ENCODE results near the gene KRTAP9-9. TPM values are rescaled to one million over a fixed set of nuclear protein-coding genes. Genes with fewer than 3 reads are reported as not detected.
"Not testable (repeated sequence)": the region's sequence is repeated elsewhere in the genome, so short reads cannot be mapped to it uniquely, and the experiment has no call there.

KRTAP9-9 gene
- polyA plus RNA-seq, 1 donor from 2014 or later: not detected

DNA sequence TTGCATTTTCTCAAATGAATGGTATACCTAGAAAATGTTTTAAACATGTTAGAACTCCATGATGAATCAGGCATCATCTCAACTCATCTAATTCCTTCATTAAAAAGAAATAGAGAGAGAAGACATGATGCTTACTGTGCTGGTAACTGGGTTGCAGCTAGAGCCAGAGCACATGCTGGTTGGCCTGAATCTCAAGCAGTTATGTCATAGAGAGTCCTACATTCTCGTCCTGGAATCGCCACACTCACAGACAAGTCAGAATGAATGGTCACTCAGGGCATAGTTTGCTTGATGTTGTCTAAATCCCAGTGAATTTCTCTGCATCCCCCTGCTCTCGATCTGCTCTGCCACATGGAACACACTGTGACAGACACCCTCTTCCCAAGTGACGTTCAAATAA is 18.1 kb upstream of the KRTAP9-9 start:
- not testable (repeated sequence) for H3K36me3 ChIP-seq (ENCODE audit: insufficient read depth, low read length); H3K4me2 ChIP-seq (ENCODE audit: low read length); H3K9ac ChIP-seq (ENCODE audit: low read length); H3K9me2 ChIP-seq (ENCODE audit: insufficient read depth, low read length); H4K20me1 ChIP-seq (ENCODE audit: insufficient read depth); H3F3A ChIP-seq (ENCODE audit: insufficient read depth, low read length, poor library complexity, severe bottlenecking); H3K79me2 ChIP-seq (replicated peaks; ENCODE audit: insufficient read depth, low read length); H3K27ac ChIP-seq (ENCODE audit: low read length); H3K27me3 ChIP-seq (ENCODE audit: insufficient read depth, low read depth, low read length); H3K4me3 ChIP-seq (ENCODE audit: low read length); H2AFZ ChIP-seq (ENCODE audit: low read depth, low read length); H3K9me3 ChIP-seq (ENCODE audit: low read length)

DNA sequence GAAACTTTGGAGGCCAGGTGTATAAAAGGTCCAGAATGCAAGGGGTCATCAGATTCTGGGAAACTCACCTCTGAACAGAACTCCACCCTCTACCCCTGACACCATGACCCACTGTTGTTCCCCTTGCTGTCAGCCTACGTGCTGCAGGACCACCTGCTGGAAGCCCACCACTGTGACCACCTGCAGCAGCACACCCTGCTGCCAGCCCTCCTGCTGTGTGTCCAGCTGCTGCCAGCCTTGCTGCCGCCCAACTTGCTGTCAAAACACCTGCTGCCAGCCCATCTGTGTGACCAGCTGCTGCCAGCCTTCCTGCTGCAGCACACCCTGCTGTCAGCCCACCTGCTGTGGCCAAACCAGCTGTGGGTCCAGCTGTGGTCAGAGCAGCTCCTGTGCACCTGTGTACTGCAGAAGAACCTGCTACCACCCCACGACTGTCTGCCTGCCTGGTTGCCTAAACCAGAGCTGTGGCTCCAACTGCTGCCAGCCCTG is 17.2 kb upstream of the KRTAP9-9 start, which contains the start of gene KRTAP9-8:
Gene KRTAP9-8 (plus strand): TSS at position 51 of the 489 bp plus-strand sequence. CDS start 53 bp downstream, at position 104.
- not testable (repeated sequence) for H3F3A ChIP-seq (ENCODE audit: insufficient read depth, low read length, poor library complexity, severe bottlenecking); H3K27me3 ChIP-seq (ENCODE audit: insufficient read depth, low read depth, low read length); H3K36me3 ChIP-seq (ENCODE audit: insufficient read depth, low read length); H3K9me3 ChIP-seq (ENCODE audit: low read length); H3K79me2 ChIP-seq (replicated peaks; ENCODE audit: insufficient read depth, low read length); H3K4me3 ChIP-seq (ENCODE audit: low read length); H4K20me1 ChIP-seq (ENCODE audit: insufficient read depth); H2AFZ ChIP-seq (ENCODE audit: low read depth, low read length); H3K4me2 ChIP-seq (ENCODE audit: low read length); H3K27ac ChIP-seq (ENCODE audit: low read length); H3K9ac ChIP-seq (ENCODE audit: low read length); H3K9me2 ChIP-seq (ENCODE audit: insufficient read depth, low read length)

DNA sequence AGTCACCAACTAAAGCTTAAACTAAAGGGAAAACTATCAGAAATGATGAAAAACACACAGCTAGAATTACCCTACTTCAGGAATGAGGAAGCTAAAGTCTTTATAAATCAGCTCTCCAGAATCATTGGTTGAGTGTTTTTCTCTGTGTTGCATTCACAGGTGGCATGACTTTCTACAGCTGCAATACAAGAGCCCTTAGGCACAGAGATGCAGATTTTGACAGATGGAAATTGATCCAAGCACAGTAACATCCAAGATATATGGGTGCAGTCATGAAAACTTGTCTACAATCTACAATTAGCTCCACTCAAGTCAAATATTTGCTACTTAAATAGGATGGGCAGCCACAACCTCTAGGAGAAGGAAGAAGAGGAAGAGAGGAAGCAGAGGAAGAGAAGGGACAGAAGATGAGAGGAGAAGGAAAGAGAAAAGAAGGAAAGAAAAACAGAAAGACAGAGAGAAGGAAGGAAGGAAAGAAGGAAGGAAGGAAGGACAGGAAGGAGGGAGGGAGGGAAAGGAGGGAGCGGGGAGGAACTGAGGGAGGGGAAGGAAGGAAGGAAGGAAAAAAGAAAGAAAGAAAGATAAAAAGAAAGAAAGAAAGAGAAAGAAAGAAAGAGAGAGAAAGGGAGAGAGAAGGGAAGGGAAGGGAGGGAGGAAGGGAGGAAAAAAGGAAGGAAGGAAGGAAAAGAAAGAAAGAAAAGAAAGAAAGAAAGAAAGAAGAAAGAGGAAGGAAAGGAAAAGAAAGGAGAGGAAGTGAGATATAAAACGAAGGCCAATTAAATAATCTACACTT is 8.0 kb upstream of the KRTAP9-9 start:
- H4K20me1 ChIP-seq (ENCODE audit: insufficient read depth); H3K4me3 ChIP-seq (ENCODE audit: low read length); H3K36me3 ChIP-seq (ENCODE audit: insufficient read depth, low read length); H3K9me2 ChIP-seq (ENCODE audit: insufficient read depth, low read length); H3F3A ChIP-seq (ENCODE audit: insufficient read depth, low read length, poor library complexity, severe bottlenecking); H3K27me3 ChIP-seq (ENCODE audit: insufficient read depth, low read depth, low read length); H3K79me2 ChIP-seq (replicated peaks; ENCODE audit: insufficient read depth, low read length); H3K9ac ChIP-seq (ENCODE audit: low read length); H3K27ac ChIP-seq (ENCODE audit: low read length); H2AFZ ChIP-seq (ENCODE audit: low read depth, low read length); H3K9me3 ChIP-seq (ENCODE audit: low read length); H3K4me2 ChIP-seq (ENCODE audit: low read length): not testable (repeated sequence)

DNA sequence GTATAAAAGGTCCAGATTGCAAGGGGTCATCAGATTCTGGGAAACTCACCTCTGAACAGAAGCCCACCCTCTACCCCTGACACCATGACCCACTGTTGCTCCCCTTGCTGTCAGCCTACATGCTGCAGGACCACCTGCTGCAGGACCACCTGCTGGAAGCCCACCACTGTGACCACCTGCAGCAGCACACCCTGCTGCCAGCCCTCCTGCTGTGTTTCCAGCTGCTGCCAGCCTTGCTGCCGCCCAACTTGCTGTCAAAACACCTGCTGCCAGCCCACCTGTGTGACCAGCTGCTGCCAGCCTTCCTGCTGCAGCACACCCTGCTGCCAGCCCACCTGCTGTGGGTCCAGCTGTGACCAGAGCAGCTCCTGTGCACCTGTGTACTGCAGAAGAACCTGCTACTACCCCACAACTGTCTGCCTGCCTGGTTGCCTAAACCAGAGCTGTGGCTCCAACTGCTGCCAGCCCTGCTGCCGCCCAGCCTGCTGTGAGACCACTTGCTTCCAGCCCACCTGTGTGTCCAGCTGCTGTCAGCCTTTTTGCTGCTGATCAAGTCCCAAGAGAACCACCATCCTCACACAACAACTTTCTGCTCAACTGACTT is 5.4 kb upstream of the KRTAP9-9 start, which contains the start of gene KRTAP9-4:
Gene KRTAP9-4 (plus strand): TSS at position 51 of the 604 bp plus-strand sequence. CDS start 34 bp downstream, at position 85.
- not testable (repeated sequence) for H3K27ac ChIP-seq (ENCODE audit: low read length); H3K9me2 ChIP-seq (ENCODE audit: insufficient read depth, low read length); H3K4me3 ChIP-seq (ENCODE audit: low read length); H3K27me3 ChIP-seq (ENCODE audit: insufficient read depth, low read depth, low read length); H3K79me2 ChIP-seq (replicated peaks; ENCODE audit: insufficient read depth, low read length); H3K9ac ChIP-seq (ENCODE audit: low read length); H2AFZ ChIP-seq (ENCODE audit: low read depth, low read length); H3K4me2 ChIP-seq (ENCODE audit: low read length); H4K20me1 ChIP-seq (ENCODE audit: insufficient read depth); H3K36me3 ChIP-seq (ENCODE audit: insufficient read depth, low read length); H3F3A ChIP-seq (ENCODE audit: insufficient read depth, low read length, poor library complexity, severe bottlenecking); H3K9me3 ChIP-seq (ENCODE audit: low read length)

DNA sequence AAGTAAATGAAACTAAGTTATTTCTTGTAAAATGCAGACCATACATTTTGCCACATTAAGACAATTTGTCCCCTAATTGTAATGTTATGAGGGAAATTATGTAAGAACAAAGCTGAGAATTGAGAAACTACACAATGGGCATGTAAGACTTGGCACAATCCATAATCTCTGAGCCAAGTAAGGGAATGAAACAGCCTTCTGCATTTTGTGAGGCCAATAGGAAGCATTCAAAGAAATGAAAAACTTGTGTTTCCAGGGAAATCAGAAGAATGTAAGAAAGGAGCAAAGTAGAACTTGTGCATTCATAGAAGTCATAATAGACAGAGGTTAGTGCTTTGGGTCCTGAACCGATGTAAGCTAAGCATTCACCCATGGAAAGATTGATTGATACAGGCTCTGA is 3.9 kb upstream of the KRTAP9-9 start:
- Histone ChIP-seq H3K9ac (ENCODE audit: low read length) (no peak overlapping the region), H2AFZ (ENCODE audit: low read depth, low read length) (no peak overlapping the region), H3K9me3 (ENCODE audit: low read length) (no peaks in the 10 kb centered on the region), H3K4me2 (ENCODE audit: low read length) (no peak overlapping the region), H3K36me3 (ENCODE audit: insufficient read depth, low read length) (no peaks in the 10 kb centered on the region), H4K20me1 (ENCODE audit: insufficient read depth) (no peaks in the 10 kb centered on the region), H3K27me3 (ENCODE audit: insufficient read depth, low read depth, low read length) (no peaks in the 10 kb centered on the region), H3K79me2 (replicated peaks; ENCODE audit: insufficient read depth, low read length) (no peaks in the 10 kb centered on the region), H3K4me3 (ENCODE audit: low read length) (no peak overlapping the region), H3F3A (ENCODE audit: insufficient read depth, low read length, poor library complexity, severe bottlenecking) (no peaks in the 10 kb centered on the region), H3K27ac (ENCODE audit: low read length) (no peak overlapping the region), H3K9me2 (ENCODE audit: insufficient read depth, low read length) (no peaks in the 10 kb centered on the region)
- TF ChIP-seq EP300 (conservative IDR thresholded peaks at IDR 0.05; ENCODE audit: poor library complexity, severe bottlenecking): no peak
- TF ChIP-seq RAD21 (conservative IDR thresholded peaks at IDR 0.05): no peak
- no peak for TF ChIP-seq EZH2 (IDR thresholded peaks at IDR 0.05; ENCODE audit: borderline replicate concordance, insufficient read depth, low read length, poor library complexity, severe bottlenecking)
- no peak for TF ChIP-seq POLR2AphosphoS5 (IDR thresholded peaks at IDR 0.05)
- TF ChIP-seq SMC3 (conservative IDR thresholded peaks at IDR 0.05; ENCODE audit: poor library complexity): no peak
- no peak for TF ChIP-seq TAF1 (IDR thresholded peaks at IDR 0.05; ENCODE audit: low read depth)
- TF ChIP-seq MXI1 (conservative IDR thresholded peaks at IDR 0.05; ENCODE audit: poor library complexity, severe bottlenecking): no peak
- TF ChIP-seq, protein P1, sequence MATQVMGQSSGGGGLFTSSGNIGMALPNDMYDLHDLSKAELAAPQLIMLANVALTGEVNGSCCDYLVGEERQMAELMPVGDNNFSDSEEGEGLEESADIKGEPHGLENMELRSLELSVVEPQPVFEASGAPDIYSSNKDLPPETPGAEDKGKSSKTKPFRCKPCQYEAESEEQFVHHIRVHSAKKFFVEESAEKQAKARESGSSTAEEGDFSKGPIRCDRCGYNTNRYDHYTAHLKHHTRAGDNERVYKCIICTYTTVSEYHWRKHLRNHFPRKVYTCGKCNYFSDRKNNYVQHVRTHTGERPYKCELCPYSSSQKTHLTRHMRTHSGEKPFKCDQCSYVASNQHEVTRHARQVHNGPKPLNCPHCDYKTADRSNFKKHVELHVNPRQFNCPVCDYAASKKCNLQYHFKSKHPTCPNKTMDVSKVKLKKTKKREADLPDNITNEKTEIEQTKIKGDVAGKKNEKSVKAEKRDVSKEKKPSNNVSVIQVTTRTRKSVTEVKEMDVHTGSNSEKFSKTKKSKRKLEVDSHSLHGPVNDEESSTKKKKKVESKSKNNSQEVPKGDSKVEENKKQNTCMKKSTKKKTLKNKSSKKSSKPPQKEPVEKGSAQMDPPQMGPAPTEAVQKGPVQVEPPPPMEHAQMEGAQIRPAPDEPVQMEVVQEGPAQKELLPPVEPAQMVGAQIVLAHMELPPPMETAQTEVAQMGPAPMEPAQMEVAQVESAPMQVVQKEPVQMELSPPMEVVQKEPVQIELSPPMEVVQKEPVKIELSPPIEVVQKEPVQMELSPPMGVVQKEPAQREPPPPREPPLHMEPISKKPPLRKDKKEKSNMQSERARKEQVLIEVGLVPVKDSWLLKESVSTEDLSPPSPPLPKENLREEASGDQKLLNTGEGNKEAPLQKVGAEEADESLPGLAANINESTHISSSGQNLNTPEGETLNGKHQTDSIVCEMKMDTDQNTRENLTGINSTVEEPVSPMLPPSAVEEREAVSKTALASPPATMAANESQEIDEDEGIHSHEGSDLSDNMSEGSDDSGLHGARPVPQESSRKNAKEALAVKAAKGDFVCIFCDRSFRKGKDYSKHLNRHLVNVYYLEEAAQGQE (IDR thresholded peaks at IDR 0.05; ENCODE audit: borderline replicate concordance): no peak
